ENCODE measurements around the gene P4HA1. TPM values are rescaled to one million over a fixed set of nuclear protein-coding genes. Genes with fewer than 3 reads are reported as not detected.

Gene P4HA1
- total and polyA plus RNA-seq, 2 donors (not counting 3 experiments of a cell fraction or from before 2014, with no cell fraction given) = 14.3 to 29.1 TPM

DNA sequence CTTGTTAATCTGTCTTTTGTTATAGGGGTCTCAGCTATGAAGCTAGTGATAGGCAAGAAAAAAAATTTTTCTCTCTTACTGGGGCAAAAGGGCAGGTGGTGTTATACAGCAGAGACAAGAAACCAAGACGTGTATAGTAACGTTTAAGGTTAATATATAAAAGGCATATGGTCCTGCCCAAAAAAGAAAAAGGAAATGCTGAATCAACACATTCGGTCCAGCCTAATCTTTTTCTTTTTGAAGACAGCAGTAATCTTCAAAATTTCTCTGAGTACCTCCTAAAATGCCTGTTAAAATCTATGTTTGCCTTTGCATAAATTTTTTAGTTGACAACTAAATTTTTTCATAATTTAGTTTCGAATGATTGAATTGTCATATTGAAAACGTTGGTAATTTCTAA, 54.5 kb downstream of the P4HA1 start:
- no peaks in the 10 kb centered on the region for H3K9me3 ChIP-seq (replicated peaks; ENCODE audit: control insufficient read depth, insufficient read depth, low read length)
- peaks cover 0 to 4% of the 10 kb centered on the region in 2 experiments for H3K36me3 ChIP-seq (ENCODE audit: control insufficient read depth in 2 of 2, extremely low read depth in 1 of 2, insufficient read depth in 2 of 2, low read length in 2 of 2)
- CTCF ChIA-PET = no interaction called here
- dilution Hi-C loops (cut with MboI; ENCODE audit: extremely low pct_ligation_motif_present, low sequenced_read_pairs) = no loop called here
- H3K27ac ChIP-seq (ENCODE audit: insufficient read depth, low read depth, low read length) = no peak overlapping the region
- peaks cover 16% of the 10 kb centered on the region for H3K4me1 ChIP-seq (ENCODE audit: control insufficient read depth, extremely low read depth, insufficient read depth, low read length)
- TF ChIP-seq JUN (IDR thresholded peaks at IDR 0.05; ENCODE audit: borderline replicate concordance, insufficient read depth, insufficient read length, low read depth) = no peak
- no peak for TF ChIP-seq POLR2AphosphoS5 (IDR thresholded peaks at IDR 0.05; ENCODE audit: insufficient read depth, low read depth, low read length)
- TF ChIP-seq EZH2 (IDR thresholded peaks at IDR 0.05; ENCODE audit: borderline replicate concordance, low read depth, low read length, severe bottlenecking) = no peak
- no peak for TF ChIP-seq MYC (IDR thresholded peaks at IDR 0.05; ENCODE audit: low read depth, low read length)
- TF ChIP-seq, protein P1, sequence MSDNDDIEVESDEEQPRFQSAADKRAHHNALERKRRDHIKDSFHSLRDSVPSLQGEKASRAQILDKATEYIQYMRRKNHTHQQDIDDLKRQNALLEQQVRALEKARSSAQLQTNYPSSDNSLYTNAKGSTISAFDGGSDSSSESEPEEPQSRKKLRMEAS (IDR thresholded peaks at IDR 0.05; ENCODE audit: insufficient read depth, insufficient read length) = no peak
- no peak for TF ChIP-seq CTCF (IDR thresholded peaks at IDR 0.05; ENCODE audit: extremely low read depth in 1 of 2, insufficient read depth in 1 of 2, low read depth in 1 of 2, low read length in 2 of 2)
- TF ChIP-seq POLR2A (IDR thresholded peaks at IDR 0.05; ENCODE audit: low read depth, low read length) = no peak
- no peak for TF ChIP-seq FOS (IDR thresholded peaks at IDR 0.05; ENCODE audit: borderline replicate concordance, insufficient read depth, low read length)
- TF ChIP-seq GATA2 (IDR thresholded peaks at IDR 0.05; ENCODE audit: insufficient read depth, insufficient read length, low read depth, low read length) = no peak
- H4K20me1 ChIP-seq (replicated peaks; ENCODE audit: control insufficient read depth, extremely low read depth, insufficient read depth, low read length) = no peaks in the 10 kb centered on the region
- H3K4me2 ChIP-seq (ENCODE audit: insufficient read depth, low read length) = no peak overlapping the region
- POLR2A ChIA-PET = no interaction called here
- no peaks in the 10 kb centered on the region for H3K27me3 ChIP-seq (ENCODE audit: control insufficient read depth in 2 of 2, insufficient read depth in 2 of 2, low read length in 2 of 2)
- intact Hi-C loops (cut with micrococcal nuclease) = no loop called here
- no peak overlapping the region for H3K4me3 ChIP-seq (replicated peaks in 1 of 3; ENCODE audit: insufficient read depth in 1 of 3, low read depth in 1 of 3, low read length in 3 of 3)
- no peak overlapping the region for H3K9ac ChIP-seq (replicated peaks; ENCODE audit: extremely low read depth, insufficient read depth, low read length)
- no peaks in the 10 kb centered on the region for H3K79me2 ChIP-seq (ENCODE audit: control insufficient read depth, insufficient read depth, low read length)
- no TSS peak for BruUV-seq (replicated peaks)
- no peak overlapping the region for H2AFZ ChIP-seq (ENCODE audit: low read depth, low read length)
- FAIRE-seq (no peak), DNase-seq (ENCODE audit: low read depth, low spot score) (no peak)
- no peaks in the 10 kb centered on the region for H3K9me1 ChIP-seq (replicated peaks; ENCODE audit: control insufficient read depth, extremely low read depth, insufficient read depth, low read length)

All from endothelial cell of umbilical vein (primary cell).